GM12878 (cell line): ENCODE results near the gene SYCP2. TPM values are rescaled to one million over a fixed set of nuclear protein-coding genes. Genes with fewer than 3 reads are reported as not detected.

Experiments
- ATAC-seq: fragments of 200-7000 bp; cut with Tn5 transposase; 3 replicates; pipeline ENCODE4 v1.9.1; 2020; ENCODE audit warnings: mild to moderate bottlenecking, moderate library complexity
- BruUV-seq: library from RNA; stranded (reverse); fragments of 400-500 nt; replicated peaks from 2 replicates; lab custom pipeline; 2021; lab: Mats Ljungman, UMichigan
- CTCF ChIA-PET: fragments of 300-600 bp; sonication (Branson Sonifier 250); formaldehyde crosslinking; extraction: SDS; loops from one replicate; lab custom pipeline; 2021; ENCODE audit warnings: inconsistent platforms; lab: Yijun Ruan, JAX
- POLR2A ChIA-PET: fragments of 350-600 bp; formaldehyde crosslinking; extraction: SDS; loops from one replicate; lab custom pipeline; 2021; ENCODE audit warnings: inconsistent platforms; lab: Charles Lee
- RAD21 ChIA-PET: fragments of 300-600 bp; sonication (Branson Sonifier 250); formaldehyde crosslinking; loops from one replicate; lab custom pipeline; 2023; ENCODE audit warnings: antibody characterized with exemption; ENCODE audit not compliant: unreplicated experiment; lab: Charles Lee
- SMC1A ChIA-PET: fragments of 300-600 bp; sonication (Branson Sonifier 250); formaldehyde crosslinking; loops from one replicate; lab custom pipeline; 2023; ENCODE audit not compliant: unreplicated experiment, uncharacterized antibody; lab: Charles Lee
- DNase-seq: peaks from one replicate; pipeline ENCODE4 v3.0.0-alpha.2; 2011; ENCODE audit warnings: low read depth, low spot score
- FAIRE-seq: peaks from 3 replicates; lab custom pipeline; 2011; peaks lifted over from hg19 to GRCh38; lab: Jason Lieb, UNC
- H2AFZ ChIP-seq: 2 replicates; pipeline ENCODE4 v1.6.0; 2011; ENCODE audit warnings: low read depth, low read length, control low read depth; ENCODE audit not compliant: control insufficient read depth
- H3K27ac ChIP-seq: 2 replicates; pipeline ENCODE4 v1.5.1; 2011; ENCODE audit warnings: control low read depth; ENCODE audit not compliant: control insufficient read depth, insufficient read depth
- H3K27me3 ChIP-seq, 2 experiments: replicated peaks in 1 of 2; 2 replicates each; pipeline versions ENCODE4 v1.6.0 to v1.6.1; 2011; ENCODE audit warnings: low read length in 1 of 2; ENCODE audit not compliant: control insufficient read depth in 2 of 2, insufficient read depth in 2 of 2
- H3K36me3 ChIP-seq, 2 experiments: 2 replicates each; pipeline ENCODE4 v1.5.1; 2011; ENCODE audit warnings: low read length in 1 of 2; ENCODE audit not compliant: control insufficient read depth in 2 of 2, insufficient read depth in 2 of 2
- H3K4me1 ChIP-seq: 2 replicates; pipeline ENCODE4 v1.6.1; 2011; ENCODE audit warnings: mild to moderate bottlenecking, low read length, moderate library complexity, mixed read lengths; ENCODE audit not compliant: control insufficient read depth, insufficient read depth
- H3K4me2 ChIP-seq: 2 replicates; pipeline ENCODE4 v1.6.0; 2011; ENCODE audit warnings: control low read depth; ENCODE audit not compliant: control insufficient read depth, insufficient read depth
- H3K4me3 ChIP-seq: fragments of 200-600 bp; sonication (generic); 2 replicates; pipeline ENCODE4 v1.5.1; 2016
- H3K79me2 ChIP-seq: 2 replicates; pipeline ENCODE4 v1.6.0; 2011; ENCODE audit warnings: low read length; ENCODE audit not compliant: control insufficient read depth, insufficient read depth
- H3K9ac ChIP-seq: 2 replicates; pipeline ENCODE4 v1.8.0; 2011; ENCODE audit warnings: low read length, control low read depth, mixed read lengths; ENCODE audit not compliant: control insufficient read depth, insufficient read depth
- H3K9me3 ChIP-seq: replicated peaks from 3 replicates; pipeline ENCODE4 v1.5.1; 2011; ENCODE audit warnings: mild to moderate bottlenecking, low read length; ENCODE audit not compliant: control insufficient read depth, insufficient read depth
- H4K20me1 ChIP-seq: 2 replicates; pipeline ENCODE4 v1.6.0; 2011; ENCODE audit not compliant: control insufficient read depth, insufficient read depth
- BMI1 ChIP-seq: fragments of 450-650 bp; IDR thresholded peaks from 2 replicates; pipeline ENCODE4 v1.6.1; 2016; ENCODE audit warnings: mild to moderate bottlenecking, moderate library complexity, borderline replicate concordance
- HDAC6 ChIP-seq: fragments of 200-600 bp; sonication (generic); IDR thresholded peaks from one replicate; pipeline ENCODE4 v1.8.0; 2017; ENCODE audit warnings: antibody characterized with exemption; ENCODE audit not compliant: unreplicated experiment
- MTA3 ChIP-seq: IDR thresholded peaks from 2 replicates; pipeline ENCODE4 v1.6.1; 2012; ENCODE audit warnings: low read length, inconsistent platforms, borderline replicate concordance
- NR2C2 ChIP-seq: IDR thresholded peaks from 2 replicates; pipeline ENCODE4 v1.6.1; 2011; ENCODE audit warnings: borderline replicate concordance, low read depth; ENCODE audit not compliant: control insufficient read depth, insufficient read length
- PML ChIP-seq: IDR thresholded peaks from 2 replicates; pipeline ENCODE4 v1.6.1; 2012; ENCODE audit warnings: low read length, inconsistent platforms
- RFX5 ChIP-seq: IDR thresholded peaks from 2 replicates; pipeline ENCODE4 v1.6.1; 2011; ENCODE audit warnings: low read depth, low read length, improper control_type of control experiment
- SMAD1 ChIP-seq: fragments of 450-650 bp; IDR thresholded peaks from 2 replicates; pipeline ENCODE4 v1.6.1; 2018; ENCODE audit warnings: mild to moderate bottlenecking, low read depth; ENCODE audit not compliant: partially characterized antibody
- YY1 ChIP-seq: IDR thresholded peaks from 2 replicates; pipeline ENCODE4 v1.6.1; 2011; ENCODE audit warnings: low read depth, mild to moderate bottlenecking, low read length
- WGBS: methylation state at CpG from one replicate; pipeline ENCODE4 v1.1.6; 2016; ENCODE audit warnings: low lambda C conversion rate; ENCODE audit not compliant: insufficient replicate concordance, insufficient coverage; ENCODE audit errors: missing lambda C conversion rate; 5-methylcytosine and 5-hydroxymethylcytosine counted together
- in situ Hi-C: fragments of 300-500 bp; cut with MboI; formaldehyde crosslinking; loops from 9 replicates; pipeline ENCODE4 v1.14.3; 2018; ENCODE audit warnings: mixed read lengths
- intact Hi-C: fragments of 100-400 bp; cut with micrococcal nuclease; formaldehyde crosslinking; loops from one replicate; pipeline ENCODE4 v1.14.2; 2022; ENCODE audit not compliant: unreplicated experiment
- polyA plus RNA-seq, 11 experiments: library from polyadenylated mRNA; depleted of rRNA in 4 of 11; unstranded in 6 of 11; stranded (reverse) in 5 of 11; fragments of >200 nt; fragmentation: Nextera tagmentation in 4 of 11; fragmentation: Illumina TruSeq in 1 of 11; extraction: Ambion mirVana in 4 of 11; extraction: Trizol in 1 of 11; gene quantifications; 1 replicate in 1 of 11; 2 replicates in 10 of 11; pipeline versions ENCODE4 v1.2.1 to v1.2.3, GENCODE V29; 2011 to 2016; ENCODE audit warnings: inconsistent platforms in 2 of 11, missing spikeins in 2 of 11, low read depth in 1 of 11
- total RNA-seq, 4 experiments: library from RNA; depleted of rRNA in 3 of 4; stranded (reverse); fragments of >200 nt in 3 of 4; fragmentation: Illumina TruSeq in 1 of 4; extraction: Trizol in 1 of 4; gene quantifications; 2 replicates each; pipeline versions ENCODE4 v1.2.1 to v1.2.3, GENCODE V29; 2013 to 2021
- TF ChIP-seq, protein P1 (sequence below): fragments of 450-650 bp; IDR thresholded peaks from 2 replicates; pipeline ENCODE4 v1.6.1; 2018; ENCODE audit warnings: borderline replicate concordance, mild to moderate bottlenecking; ENCODE audit not compliant: partially characterized antibody
- TF ChIP-seq, protein P2 (sequence below): fragments of 450-650 bp; IDR thresholded peaks from 2 replicates; pipeline ENCODE4 v1.6.1; 2017; ENCODE audit warnings: antibody characterized with exemption, mild to moderate bottlenecking, moderate library complexity
- TF ChIP-seq, protein P3 (sequence below): IDR thresholded peaks from 2 replicates; pipeline ENCODE4 v1.6.1; 2012; ENCODE audit warnings: low read depth, low read length, improper control_type of control experiment

Gene SYCP2
- total and polyA plus RNA-seq, 10 of the 15 experiments (the other 5 are each of a cell fraction or from before 2014, with no cell fraction given) = 0.01 to 0.18 (median 0.09) TPM; not detected in 2

DNA sequence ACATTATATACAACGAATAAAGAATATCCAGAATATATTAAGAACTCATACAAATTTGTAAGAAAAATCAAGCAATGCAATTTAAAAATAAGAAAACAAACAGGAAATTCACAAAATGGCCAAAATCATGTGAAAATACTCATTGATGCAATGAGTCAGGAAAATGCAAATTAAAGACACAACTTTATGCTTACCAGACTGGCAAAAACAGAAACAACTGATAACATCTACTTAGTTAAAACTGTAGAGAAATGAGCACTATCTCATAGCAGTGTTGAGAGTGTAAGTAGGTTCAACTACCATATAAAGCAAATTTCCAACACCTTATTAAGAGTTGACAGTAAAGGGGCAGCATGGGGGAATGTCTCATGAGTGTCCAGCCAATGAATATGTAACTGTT, 62.3 kb downstream of the SYCP2 start:
- Histone ChIP-seq H3K4me3 (no peak overlapping the region), H3K4me1 (no peaks in the 10 kb centered on the region), H3K4me2 (no peak overlapping the region), H3K9ac (no peak overlapping the region), H3K27me3 (no peaks in the 10 kb centered on the region), H2AFZ (no peak overlapping the region), H4K20me1 (no peaks in the 10 kb centered on the region), H3K36me3 (no peaks in the 10 kb centered on the region), H3K27ac (no peak overlapping the region), H3K9me3 (no peaks in the 10 kb centered on the region), H3K79me2 (no peaks in the 10 kb centered on the region)
- in situ Hi-C loops (no loop called here), intact Hi-C loops (no loop called here)
- DNase-seq = no peak
- no peak for ATAC-seq
- no TSS peak for BruUV-seq
- RAD21 ChIA-PET = no interaction called here
- no peak for FAIRE-seq
- TF ChIP-seq MTA3 = no peak
- TF ChIP-seq PML = no peak
- TF ChIP-seq RFX5 = no peak
- TF ChIP-seq, protein P1, sequence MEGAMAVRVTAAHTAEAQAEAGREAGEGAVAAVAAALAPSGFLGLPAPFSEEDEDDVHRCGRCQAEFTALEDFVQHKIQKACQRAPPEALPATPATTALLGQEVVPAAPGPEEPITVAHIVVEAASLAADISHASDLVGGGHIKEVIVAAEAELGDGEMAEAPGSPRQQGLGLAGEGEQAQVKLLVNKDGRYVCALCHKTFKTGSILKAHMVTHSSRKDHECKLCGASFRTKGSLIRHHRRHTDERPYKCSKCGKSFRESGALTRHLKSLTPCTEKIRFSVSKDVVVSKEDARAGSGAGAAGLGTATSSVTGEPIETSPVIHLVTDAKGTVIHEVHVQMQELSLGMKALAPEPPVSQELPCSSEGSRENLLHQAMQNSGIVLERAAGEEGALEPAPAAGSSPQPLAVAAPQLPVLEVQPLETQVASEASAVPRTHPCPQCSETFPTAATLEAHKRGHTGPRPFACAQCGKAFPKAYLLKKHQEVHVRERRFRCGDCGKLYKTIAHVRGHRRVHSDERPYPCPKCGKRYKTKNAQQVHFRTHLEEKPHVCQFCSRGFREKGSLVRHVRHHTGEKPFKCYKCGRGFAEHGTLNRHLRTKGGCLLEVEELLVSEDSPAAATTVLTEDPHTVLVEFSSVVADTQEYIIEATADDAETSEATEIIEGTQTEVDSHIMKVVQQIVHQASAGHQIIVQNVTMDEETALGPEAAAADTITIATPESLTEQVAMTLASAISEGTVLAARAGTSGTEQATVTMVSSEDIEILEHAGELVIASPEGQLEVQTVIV = no peak
- TF ChIP-seq NR2C2 = no peak
- TF ChIP-seq BMI1 = no peak
- TF ChIP-seq, protein P2, sequence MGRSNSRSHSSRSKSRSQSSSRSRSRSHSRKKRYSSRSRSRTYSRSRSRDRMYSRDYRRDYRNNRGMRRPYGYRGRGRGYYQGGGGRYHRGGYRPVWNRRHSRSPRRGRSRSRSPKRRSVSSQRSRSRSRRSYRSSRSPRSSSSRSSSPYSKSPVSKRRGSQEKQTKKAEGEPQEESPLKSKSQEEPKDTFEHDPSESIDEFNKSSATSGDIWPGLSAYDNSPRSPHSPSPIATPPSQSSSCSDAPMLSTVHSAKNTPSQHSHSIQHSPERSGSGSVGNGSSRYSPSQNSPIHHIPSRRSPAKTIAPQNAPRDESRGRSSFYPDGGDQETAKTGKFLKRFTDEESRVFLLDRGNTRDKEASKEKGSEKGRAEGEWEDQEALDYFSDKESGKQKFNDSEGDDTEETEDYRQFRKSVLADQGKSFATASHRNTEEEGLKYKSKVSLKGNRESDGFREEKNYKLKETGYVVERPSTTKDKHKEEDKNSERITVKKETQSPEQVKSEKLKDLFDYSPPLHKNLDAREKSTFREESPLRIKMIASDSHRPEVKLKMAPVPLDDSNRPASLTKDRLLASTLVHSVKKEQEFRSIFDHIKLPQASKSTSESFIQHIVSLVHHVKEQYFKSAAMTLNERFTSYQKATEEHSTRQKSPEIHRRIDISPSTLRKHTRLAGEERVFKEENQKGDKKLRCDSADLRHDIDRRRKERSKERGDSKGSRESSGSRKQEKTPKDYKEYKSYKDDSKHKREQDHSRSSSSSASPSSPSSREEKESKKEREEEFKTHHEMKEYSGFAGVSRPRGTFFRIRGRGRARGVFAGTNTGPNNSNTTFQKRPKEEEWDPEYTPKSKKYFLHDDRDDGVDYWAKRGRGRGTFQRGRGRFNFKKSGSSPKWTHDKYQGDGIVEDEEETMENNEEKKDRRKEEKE = no peak
- TF ChIP-seq, protein P3, sequence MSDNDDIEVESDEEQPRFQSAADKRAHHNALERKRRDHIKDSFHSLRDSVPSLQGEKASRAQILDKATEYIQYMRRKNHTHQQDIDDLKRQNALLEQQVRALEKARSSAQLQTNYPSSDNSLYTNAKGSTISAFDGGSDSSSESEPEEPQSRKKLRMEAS = no peak
- no peak for TF ChIP-seq YY1
- no peak for TF ChIP-seq HDAC6
- no peak for TF ChIP-seq SMAD1
- CTCF ChIA-PET = no interaction called here
- WGBS = 0% methylated on average over 1 of the region's 1 CpG
- POLR2A ChIA-PET = no interaction called here
- SMC1A ChIA-PET = no interaction called here
